K562 (cell line): ENCODE results near the gene MED15. TPM values are rescaled to one million over a fixed set of nuclear protein-coding genes. Genes with fewer than 3 reads are reported as not detected.
A peak's percentile ranks its signal among the peaks of the same experiment; 100 is the strongest.

Experiments used
- FOXA3 ChIP-seq, 2 experiments: fragments of 450-650 bp in 1 of 2; sonication (generic) in 1 of 2; formaldehyde crosslinking; IDR thresholded peaks in 1 of 2; conservative IDR thresholded peaks in 1 of 2; 2 replicates each; pipeline versions ENCODE4 v1.4.0 to v1.8.0; 2020 to 2022; ENCODE audit warnings: mild to moderate bottlenecking in 2 of 2, missing genetic modification reagents in 1 of 2
- HDAC6 ChIP-seq: IDR thresholded peaks from 2 replicates; pipeline ENCODE4 v1.6.1; 2012; ENCODE audit warnings: low read depth, mild to moderate bottlenecking, control low read depth, inconsistent platforms, low read length, moderate library complexity
- IFI16 ChIP-seq: fragments of 250-450 bp; sonication (Bioruptor Pico); IDR thresholded peaks from 2 replicates; pipeline ENCODE4 v2.1.2; 2022; ENCODE audit warnings: mild to moderate bottlenecking, inconsistent platforms
- TAF9B ChIP-seq: fragments of 450-650 bp; IDR thresholded peaks from 2 replicates; pipeline ENCODE4 v1.6.1; 2018; ENCODE audit warnings: mild to moderate bottlenecking; ENCODE audit not compliant: partially characterized antibody
- TEAD1 ChIP-seq, 2 experiments: fragments of 450-650 bp in 1 of 2; sonication (generic) in 1 of 2; formaldehyde crosslinking; IDR thresholded peaks; 2 replicates each; pipeline versions ENCODE4 v1.4.0 to v1.8.0; 2020 to 2022; ENCODE audit warnings: mild to moderate bottlenecking in 2 of 2, missing genetic modification reagents in 1 of 2
- polyA plus RNA-seq, 8 experiments: library from polyadenylated mRNA; depleted of rRNA in 4 of 8; stranded (reverse) in 5 of 8; unstranded in 3 of 8; fragments of >200 nt; fragmentation: Nextera tagmentation in 2 of 8; fragmentation: Illumina TruSeq in 1 of 8; extraction: Ambion mirVana in 2 of 8; extraction: Trizol in 1 of 8; gene quantifications; 2 replicates each; pipeline versions ENCODE4 v1.2.1 to v1.2.3, GENCODE V29; 2011 to 2014; ENCODE audit warnings: inconsistent platforms in 1 of 8, missing spikeins in 1 of 8
- total RNA-seq, 7 experiments: library from RNA; depleted of rRNA in 6 of 7; stranded (reverse); fragments of >200 nt in 6 of 7; fragmentation: Illumina TruSeq in 2 of 7; extraction: Trizol in 2 of 7; gene quantifications; 2 replicates each; pipeline versions ENCODE4 v1.2.1 to v1.2.3, GENCODE V29; 2011 to 2021; ENCODE audit warnings: low replicate concordance in 1 of 7
- TF ChIP-seq, protein P1 (sequence below), 2 experiments: fragments of 250-450 bp in 1 of 2; fragments of 450-650 bp in 1 of 2; sonication (Bioruptor Pico) in 1 of 2; IDR thresholded peaks; 2 replicates each; pipeline versions ENCODE4 v1.6.1 to v1.8.0; 2016 to 2021; ENCODE audit warnings: mild to moderate bottlenecking in 2 of 2, moderate library complexity in 2 of 2, missing compliant biosample characterization in 1 of 2, missing genetic modification characterization in 1 of 2
- TF ChIP-seq, protein P2 (sequence below): fragments of 450-650 bp; IDR thresholded peaks from 2 replicates; pipeline ENCODE4 v1.7.0; 2016; ENCODE audit warnings: borderline replicate concordance

The MED15 gene
- total and polyA plus RNA-seq, 9 of the 15 experiments (the other 6 are each of a cell fraction or from before 2014, with no cell fraction given) = 4.0 to 271 (median 60.1) TPM

DNA sequence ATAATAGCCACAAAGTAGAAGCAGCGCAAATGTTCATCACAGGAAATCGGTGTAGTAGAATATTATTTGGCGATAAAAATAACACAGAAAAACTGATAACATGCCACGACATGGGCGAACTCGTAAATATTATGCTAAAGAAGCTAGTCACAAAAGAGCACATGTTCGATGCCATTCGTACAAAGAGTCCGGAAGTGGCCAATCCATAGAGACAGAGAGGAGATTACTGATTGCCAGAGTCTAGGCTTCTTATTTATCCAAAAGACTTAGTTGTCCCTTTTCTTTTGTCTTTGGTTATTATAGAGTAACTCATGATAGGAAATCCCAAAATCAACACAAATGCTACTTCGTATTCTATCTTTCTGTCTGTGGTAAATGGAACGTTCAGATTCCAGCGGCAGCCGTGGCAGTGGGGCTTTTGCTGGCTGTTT, 56.5 kb downstream of the MED15 start (continued):
- TF ChIP-seq TAF9B (no peak), HDAC6 (no peak), FOXA3 (CRISPR knock-in tag; conservative IDR thresholded peaks at IDR 0.05 in 1 of 2, IDR thresholded peaks at IDR 0.05 in 1 of 2) (peak; percentile 48 to 89; a peak in 3 of 4 replicates), TEAD1 (CRISPR knock-in tag; IDR thresholded peaks at IDR 0.05) (peak in 1 of 2 experiments; percentile 23; a peak in 1 of 4 replicates), IFI16 (CRISPR knock-in tag) (0 out of 2 replicates have a peak, but pooled peaks have one; percentile 37)
- TF ChIP-seq, protein P1, sequence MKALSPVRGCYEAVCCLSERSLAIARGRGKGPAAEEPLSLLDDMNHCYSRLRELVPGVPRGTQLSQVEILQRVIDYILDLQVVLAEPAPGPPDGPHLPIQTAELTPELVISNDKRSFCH (CRISPR knock-in tag; IDR thresholded peaks at IDR 0.05) = 0 out of 2 replicates have a peak, but pooled peaks have one; percentile 58
- TF ChIP-seq, protein P1 (tag; IDR thresholded peaks at IDR 0.05) = no peak
- TF ChIP-seq, protein P2, sequence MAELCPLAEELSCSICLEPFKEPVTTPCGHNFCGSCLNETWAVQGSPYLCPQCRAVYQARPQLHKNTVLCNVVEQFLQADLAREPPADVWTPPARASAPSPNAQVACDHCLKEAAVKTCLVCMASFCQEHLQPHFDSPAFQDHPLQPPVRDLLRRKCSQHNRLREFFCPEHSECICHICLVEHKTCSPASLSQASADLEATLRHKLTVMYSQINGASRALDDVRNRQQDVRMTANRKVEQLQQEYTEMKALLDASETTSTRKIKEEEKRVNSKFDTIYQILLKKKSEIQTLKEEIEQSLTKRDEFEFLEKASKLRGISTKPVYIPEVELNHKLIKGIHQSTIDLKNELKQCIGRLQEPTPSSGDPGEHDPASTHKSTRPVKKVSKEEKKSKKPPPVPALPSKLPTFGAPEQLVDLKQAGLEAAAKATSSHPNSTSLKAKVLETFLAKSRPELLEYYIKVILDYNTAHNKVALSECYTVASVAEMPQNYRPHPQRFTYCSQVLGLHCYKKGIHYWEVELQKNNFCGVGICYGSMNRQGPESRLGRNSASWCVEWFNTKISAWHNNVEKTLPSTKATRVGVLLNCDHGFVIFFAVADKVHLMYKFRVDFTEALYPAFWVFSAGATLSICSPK = no peak
- TF ChIP-seq, all 486 proteins: peak for 18
